Ramos (cell line): ENCODE results near the gene KCNT1.

Source experiments
- in situ Hi-C: fragments of 300-500 bp; cut with MboI; formaldehyde crosslinking; loops from one replicate; pipeline ENCODE4 v1.14.3; 2022; ENCODE audit warnings: low sequenced_read_pairs; ENCODE audit not compliant: unreplicated experiment

Gene KCNT1

DNA sequence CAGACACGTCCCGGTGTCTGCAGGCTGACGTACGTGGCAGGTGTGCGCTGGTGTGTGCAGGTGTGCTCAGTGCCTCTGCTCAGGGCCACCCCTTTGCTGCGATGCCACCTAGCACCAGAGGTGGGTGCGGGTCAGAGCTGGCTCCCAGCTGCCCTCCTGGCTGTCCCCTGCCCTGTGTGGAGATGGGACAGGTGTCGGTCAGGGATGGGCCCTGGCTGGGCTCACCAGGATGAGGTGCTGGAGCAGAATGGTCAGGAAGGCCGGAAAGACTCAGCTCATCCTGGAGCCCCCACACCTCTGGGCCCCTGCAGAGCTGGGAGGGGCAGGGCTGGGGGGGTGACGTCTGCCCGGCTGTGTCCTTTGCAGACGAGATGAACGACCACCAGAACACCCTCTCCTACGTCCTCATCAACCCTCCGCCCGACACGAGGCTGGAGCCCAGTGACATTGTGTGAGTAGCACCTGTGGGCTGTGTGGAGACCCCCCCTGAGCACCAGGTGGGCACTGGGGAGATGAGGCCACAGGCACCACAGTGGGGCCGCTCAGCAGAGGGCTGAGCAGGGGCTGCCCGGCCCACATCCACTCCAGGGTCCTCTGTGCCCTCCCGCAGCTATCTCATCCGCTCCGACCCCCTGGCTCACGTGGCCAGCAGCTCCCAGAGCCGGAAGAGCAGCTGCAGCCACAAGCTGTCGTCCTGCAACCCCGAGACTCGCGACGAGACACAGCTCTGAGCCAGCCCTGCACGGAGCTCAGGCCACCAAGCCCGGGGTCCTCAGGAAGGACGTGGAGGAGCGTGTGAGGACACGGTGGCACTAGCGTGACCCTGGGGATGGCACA, 89.7 kb downstream of the KCNT1 start:
- in situ Hi-C loops = no loop called here

DNA sequence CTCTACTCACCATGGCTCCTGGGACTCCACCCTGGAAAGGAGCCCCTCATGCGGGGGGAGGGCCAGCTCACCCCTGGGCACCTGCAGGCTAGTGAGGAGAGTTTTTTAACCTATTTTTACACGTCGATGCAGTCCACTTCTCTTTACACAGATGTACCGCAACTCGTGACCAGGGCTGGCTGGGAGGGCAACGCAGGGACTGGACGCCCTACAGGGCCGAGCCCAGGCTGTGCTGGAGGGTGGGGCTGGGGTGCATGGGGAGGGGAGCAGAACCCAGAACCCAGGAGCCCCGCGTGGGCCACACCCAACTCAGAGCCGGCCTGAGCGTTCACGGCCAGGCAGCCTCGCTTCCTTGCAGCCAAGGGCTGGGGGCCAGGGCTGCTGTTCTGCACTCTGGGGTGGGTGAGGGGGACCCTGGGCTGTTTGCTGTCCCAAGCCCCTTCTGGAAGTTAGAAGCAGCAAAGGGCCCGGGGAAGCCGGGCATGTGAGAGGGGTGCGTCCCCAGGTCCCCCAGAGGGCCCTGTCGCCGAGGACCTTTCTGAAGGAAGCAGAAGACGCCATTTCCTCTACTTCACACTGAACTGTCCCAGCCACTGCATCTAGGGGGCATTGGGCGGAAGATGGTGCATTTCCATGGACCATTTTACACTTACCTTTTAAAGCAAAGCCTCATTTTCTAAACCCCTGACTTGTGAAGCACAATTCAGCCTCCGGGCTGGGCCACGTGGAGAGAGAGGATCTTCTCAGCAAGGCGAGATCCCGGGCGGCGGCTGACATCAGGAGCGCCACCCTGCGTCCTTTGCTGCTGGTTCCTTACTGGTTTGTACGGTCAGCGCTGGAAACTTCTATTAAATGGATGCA, 90.5 kb downstream of the KCNT1 start:
- in situ Hi-C loops = no loop called here

DNA sequence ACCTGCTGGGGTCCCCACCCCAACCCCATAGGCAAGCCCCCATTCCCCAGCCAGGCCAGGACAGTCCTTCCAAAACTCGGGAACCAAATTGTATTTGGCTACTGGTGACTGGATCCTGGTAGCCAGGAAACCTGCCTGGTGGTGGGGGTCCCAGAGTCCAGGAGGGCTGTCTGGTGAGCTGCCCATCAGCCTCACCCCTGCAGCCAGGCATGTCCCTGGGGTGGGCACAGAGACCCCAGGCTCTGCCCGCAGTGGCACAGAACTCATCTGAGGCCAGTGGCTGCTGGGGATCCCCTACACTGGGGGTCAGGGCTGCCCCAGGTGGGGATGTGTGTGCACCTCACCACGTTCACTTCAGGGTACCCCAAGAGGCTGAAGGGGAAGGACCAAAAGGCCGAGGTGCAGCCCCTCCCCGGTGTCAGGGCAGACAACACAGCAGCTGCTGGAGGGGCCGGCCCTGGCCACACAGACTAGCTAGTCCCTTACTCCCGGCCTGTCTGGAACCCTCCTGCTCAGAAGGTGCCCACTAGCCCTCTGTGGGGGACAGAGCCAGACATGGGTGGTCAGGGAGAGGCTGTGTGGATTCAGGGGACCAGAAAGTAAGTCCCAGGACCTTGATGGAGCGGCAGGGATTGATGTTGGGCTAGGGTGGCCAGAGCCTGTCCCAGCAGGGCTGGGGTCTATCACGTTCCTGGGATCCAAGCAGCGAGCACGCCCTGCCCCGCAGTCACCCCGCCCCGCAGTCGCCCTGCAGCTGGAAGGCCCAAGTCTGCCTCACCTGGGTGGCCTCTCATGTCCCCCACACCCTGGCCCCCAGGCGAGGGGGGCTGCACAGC, 91.5 kb downstream of the KCNT1 start:
- in situ Hi-C loops = no loop called here

DNA sequence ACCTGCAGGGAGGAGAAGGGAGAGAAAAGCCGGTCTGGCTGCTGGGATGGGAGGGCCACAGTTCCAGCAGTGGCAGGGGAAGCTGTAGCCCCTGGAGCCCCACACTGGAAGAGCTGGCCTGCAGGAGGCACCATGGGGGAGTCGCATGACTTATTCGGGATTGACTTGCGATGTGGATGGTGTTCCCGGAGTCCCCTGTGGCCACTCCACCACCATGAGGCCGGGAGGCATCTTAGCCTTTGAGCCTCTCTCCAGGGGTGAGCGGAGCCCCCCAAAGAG, 92.0 kb downstream of the KCNT1 start:
- in situ Hi-C loops = no loop called here

DNA sequence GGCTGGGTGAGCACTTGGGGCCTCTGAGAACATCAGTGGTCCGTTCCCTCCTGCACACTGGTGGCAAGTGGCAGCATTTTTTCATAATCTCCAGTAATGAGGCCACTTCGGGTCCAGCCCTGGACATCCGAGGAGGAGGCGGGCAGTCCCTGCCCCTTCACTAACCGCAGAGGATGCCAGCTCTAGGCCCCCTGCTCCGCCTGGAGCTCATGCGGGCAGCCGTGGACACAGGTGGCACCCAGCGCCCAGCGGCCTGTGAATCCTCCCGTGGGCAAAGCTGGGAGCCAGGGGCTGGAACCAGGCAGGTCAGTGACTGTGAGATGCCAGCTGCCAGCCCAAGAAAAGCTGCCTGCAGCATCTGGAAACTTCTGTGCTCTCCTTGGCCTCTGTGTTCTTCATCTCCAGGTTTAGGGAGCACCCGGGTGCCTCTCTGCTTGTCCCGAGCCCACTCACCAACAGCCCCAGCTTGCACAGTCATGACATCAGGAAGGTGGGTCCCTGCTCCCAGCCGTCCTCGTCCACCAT, 92.4 kb downstream of the KCNT1 start:
- in situ Hi-C loops = no loop called here

DNA sequence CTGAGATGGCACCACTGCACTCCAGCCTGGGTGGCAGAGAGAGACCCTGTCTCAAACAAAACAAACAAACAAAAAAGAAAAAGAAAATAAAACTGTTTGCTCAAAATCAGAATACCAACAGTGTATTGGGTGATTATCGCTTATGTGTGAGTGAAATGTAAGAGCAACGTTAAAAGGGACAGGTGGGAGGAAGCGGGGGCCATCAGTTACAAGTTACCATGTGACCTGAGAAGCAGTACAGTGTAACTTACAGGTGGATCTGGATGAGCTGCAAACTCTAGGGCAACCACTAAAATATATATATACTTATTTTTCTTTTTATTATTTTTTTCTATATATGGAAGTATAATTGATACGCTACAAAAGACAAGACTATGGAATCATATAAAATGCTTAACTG, 93.4 kb downstream of the KCNT1 start:
- in situ Hi-C loops = no loop called here

DNA sequence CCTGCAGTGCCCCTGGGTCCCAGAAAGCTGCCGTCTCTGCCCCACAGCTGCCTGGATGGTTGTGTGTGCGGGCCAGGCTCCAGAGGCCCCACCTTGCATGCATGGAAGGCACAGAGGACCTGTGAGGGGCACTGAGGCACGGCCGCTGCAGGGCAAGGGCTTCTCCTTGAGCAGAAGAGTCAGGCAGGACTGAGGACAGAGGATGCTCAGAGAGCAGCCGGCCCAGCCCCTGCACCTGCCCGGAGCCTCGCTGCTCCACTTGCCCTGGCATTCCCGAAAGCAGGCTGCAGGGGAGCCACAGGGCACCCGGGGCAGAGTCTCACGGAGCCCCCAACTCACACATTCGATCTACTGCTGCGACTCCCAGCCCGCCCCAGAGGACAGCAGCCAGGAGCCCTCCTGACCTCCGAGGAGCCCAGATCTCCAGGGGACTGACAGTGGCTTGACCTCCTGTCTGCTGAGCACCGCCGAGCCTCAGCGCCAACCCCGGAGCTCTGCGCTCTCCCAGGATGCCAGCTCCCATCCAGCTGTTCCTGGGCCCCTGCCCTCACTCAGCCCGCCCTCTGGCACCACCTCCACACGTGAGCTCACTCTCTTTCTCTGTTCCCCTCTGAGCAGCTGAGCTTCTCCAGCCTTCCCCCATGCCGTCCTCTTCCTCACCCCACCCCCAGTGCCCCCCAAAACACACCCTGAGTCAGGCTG, 95.0 kb downstream of the KCNT1 start:
- in situ Hi-C loops = no loop called here

DNA sequence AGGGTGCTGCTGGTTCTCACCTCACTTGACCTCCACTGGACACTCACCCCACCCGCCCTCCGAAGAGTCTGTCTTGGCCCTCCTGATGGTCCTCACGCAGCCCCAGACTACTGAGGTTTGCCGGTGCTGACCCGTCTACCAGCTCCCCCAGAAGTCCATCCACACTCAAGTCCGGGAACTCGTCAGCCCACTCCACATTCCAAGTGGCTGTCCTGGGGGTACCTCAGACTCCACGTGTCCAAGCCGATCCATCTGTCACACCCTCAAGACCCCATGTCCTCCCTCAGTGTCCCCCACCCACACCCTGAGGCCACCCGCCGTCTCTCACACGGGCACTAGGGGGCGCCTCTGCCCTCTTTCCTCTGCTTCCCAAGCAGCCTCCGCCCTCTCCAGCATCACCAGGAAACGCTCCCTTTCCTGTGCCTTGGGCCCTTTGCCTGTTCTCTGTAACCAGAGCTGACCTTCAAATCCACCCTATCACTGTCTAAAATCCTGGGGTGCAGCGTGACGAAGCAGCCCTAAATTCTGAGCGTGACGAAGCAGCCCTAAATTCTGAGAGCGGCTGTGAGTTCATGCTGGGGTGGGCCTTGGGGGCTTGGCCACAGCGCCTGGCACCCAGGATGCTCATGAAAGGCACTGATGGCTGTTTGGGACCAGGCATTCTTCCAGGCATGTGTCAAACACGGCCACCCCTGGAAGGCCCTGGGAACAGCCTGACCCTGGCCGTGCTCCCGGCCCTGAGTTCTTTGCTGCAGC, 95.7 kb downstream of the KCNT1 start:
- in situ Hi-C loops = no loop called here

DNA sequence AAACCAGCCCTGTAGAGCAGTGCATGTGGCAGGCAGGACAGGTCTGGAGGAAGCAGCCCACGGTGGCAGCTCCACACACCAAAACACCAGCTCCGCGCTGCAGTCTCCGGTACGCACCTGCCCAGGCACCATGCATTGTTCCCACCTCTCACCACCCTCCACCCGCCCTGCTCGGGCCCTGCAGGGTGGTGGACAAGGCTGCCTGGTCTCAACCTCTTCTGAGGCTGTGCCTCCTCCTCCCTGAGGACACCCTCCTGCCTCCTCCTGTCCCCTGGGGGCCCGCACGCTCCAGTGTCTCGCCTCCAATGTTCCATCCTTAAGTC, 96.2 kb downstream of the KCNT1 start:
- in situ Hi-C loops = no loop called here

DNA sequence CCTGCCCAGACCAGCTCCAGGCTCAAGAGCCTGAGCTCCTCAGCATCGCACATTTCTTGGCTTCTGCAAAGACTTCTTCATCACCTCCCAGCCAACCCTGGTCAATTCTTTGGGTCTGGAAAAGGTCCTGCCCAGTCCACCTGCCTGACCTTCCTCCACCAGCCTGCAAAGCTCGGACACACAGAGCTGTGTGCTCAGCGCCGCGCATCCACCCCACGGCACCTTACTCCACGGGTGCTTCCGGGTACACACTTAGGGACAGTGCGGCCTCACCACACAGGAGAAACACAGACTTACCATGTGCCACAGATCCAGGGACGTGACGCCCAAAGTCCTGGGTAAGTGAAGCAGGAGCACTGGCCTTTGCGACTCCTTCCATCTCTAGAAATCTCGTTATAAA, 97.3 kb downstream of the KCNT1 start:
- in situ Hi-C loops = no loop called here

DNA sequence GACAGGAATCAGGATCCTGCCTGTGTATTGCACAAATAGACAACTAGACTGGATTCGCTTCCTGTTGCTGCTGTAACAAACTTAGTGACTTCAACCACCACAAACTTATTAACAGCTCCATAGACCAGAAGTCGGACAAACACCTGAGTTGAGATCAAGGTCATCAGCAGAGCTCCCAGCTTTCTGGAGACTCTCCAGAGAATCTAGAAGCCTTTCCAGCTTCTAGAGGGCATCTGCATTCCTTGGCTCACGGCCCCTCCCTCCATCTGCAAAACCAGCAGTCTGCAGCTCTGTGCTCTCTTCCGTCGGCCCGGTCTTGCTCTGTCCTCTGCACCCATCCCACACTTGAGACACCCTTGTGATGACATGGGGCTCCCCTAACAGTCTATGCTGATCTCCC, 99.1 kb downstream of the KCNT1 start:
- in situ Hi-C loops = no loop called here

DNA sequence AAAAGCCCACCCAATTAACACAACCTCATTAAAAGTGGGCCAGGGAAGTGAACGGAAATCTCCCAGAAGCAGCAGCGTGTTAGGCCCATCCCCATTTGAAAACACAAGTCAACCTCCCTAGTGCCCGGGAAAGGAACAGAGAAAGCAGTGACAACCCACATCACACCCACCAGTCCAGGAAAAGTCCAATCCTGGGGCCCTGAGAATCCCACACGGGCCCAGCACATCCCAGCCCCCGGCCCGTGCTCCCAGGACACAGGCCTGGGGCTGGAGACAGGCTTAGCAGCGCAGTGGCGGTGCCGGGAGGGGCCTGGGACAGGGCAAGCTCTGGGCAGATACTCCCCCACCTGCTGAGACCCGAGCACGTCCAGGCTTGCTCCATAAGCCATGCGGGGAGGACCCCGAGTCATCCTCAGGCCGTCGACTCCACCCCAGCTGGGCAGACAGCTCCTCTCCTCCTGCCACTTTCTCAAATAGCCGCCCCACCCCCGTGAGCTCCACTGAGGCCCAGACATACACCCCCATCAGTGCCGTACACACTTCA, 101.0 kb downstream of the KCNT1 start:
- in situ Hi-C loops = no loop called here

DNA sequence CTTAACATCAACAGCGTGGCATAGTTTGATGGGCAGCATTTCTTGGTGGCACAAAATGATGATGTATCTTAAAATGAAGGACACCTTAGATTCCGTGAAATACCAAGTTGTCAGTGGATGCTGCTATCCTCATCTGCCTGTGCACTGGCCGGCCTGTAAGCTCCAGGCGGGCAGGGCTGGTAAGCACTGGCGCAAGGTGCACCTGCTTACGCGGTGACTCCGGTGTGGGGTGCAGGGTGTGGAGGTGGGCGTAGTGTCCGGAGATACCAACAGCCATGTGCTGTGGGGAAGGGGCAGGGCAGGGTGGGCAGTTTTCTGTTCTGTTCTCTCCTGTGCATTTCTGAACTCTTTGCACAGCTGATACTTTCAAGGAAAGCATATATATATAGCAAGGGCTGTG, 101.5 kb downstream of the KCNT1 start:
- in situ Hi-C loops = no loop called here

DNA sequence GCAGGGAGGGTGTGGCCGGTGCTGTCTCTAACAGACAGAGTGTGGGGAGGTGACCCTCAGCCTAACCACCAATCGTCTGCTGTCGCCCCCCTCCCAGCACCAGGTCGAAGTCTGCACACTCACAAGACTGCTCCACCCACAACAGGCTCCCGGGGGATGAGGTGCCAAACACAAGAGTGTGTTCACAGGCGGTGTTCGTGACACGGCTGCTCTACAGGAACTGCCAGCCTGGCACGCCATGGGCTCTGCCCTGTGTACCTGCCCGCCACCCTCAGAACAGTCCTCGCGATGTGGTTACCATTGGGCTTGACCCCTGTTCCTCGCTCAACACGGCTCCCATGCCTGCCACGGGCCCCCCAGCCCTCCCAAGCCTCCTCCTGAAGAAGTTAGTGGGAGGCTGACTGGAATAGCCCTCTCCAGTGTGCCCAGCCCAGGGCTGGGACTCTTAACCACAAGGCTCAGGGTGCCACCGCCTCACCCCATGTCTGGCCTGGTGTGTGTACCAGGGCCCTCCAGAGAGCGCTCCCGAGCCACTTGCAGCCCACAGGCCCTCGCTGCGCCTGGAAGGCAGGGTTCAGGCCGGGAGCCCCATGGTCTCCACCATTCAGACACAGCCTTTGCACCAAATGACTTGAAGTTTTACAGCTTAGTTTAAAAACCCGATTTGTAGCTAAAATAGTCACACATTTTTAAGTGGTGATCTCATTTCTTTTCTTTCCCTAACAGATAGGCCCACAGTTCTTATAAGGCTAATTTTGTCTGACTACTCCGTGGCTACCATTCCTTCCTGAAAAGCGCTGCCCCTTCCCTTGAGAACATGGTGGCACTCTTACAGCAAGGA, 102.8 kb downstream of the KCNT1 start:
- in situ Hi-C loops = no loop called here

DNA sequence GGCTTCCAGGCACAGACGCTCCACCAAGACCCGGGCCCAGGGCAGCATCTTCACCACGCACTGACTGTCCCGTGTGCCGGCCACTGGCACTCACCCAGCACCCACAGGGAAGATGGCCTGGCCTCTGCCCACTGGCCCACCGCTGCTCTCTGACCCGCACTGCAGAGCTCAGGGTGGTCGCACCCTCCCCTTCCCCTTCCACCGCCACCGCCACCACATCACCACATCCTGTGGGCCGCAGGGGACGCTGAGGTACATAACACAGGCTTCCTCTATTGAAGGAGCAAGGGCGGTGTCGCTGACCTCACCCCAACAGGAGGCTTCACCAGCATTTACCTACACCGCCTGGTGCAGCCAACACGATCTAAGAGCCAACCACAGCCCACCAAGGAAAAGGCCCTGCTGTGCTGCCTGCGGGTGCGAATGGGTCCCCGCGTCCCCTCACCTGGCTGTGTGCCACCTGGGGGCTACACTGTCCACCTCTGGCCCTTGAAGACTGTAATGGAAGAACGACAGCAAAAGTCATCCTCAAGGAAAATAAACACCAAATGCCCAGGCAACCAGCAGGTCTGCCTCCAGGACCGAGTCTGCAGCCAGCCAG, 103.5 kb downstream of the KCNT1 start:
- in situ Hi-C loops = no loop called here

DNA sequence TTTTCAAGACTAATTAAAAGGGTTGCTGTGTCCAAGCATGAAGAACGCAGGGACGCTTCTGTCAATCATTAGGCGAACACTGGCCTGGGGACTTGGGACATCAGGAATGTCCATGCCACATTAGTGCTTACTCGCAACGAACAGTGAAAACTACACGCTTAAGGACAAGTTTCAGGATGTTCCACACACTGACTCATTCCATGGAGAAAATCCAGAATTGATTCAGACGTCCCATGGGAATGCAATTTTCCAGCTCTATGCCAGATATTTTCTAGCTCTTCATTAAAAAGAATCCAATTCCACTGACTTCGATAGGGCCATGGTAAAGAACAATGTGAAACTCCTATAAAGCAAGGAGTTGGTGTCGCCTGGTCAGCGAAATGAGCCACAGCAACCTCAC, 107.2 kb downstream of the KCNT1 start:
- in situ Hi-C loops = no loop called here

DNA sequence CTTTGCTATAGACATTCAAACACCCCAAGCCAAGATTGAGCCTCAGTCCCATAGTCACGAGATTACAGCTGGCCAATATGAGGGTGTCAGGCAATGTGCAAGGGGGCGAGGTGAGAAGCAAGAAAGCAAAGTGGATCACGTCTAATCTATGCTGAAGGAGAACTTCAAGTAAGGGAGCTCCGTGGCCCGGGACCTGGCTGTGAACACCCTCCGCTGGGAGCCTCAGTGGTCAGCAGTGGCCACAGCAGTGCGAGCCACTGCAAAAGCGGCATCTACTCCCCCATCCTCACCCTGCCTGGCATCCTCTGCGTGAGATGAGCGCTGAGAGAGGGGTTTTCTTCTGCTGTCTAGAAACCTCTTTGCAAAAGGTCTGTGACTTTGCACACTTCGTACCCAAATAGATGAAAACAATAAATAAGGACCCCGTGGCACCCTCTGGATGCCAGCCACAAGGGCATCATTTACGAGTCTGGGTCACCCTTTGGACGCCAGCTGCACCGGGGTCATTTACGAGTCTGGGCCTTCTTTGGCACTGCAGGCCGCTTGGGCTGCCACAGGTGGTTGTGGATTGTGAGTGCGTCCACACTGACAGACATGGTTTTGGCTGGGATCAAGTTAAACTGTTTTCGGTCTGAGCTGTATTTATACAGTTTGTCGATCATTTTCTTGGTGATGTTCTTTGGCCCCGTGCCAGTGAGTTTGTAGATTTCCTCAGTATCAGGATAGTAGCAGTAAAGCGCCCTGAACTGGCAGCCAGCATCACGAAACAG, 109.0 kb downstream of the KCNT1 start:
- in situ Hi-C loops = no loop called here
